ENCODE measurements around the gene HBS1L.

HBS1L gene

GRCh38 chr6:134918418-134918961, 136.1 kb downstream of the HBS1L start:
- DNase-seq (ENCODE audit: low read depth in 2 of 3, low spot score in 2 of 3), result no peak

GRCh38 chr6:134911547-134911946, 143.1 kb downstream of the HBS1L start:
- DNase-seq (ENCODE audit: low read depth in 2 of 3, low spot score in 2 of 3), result no peak

GRCh38 chr6:134910593-134910935, 144.1 kb downstream of the HBS1L start:
- DNase-seq (ENCODE audit: low read depth in 2 of 3, low spot score in 2 of 3), result no peak
